BJ (cell line): ENCODE results near the gene USP3. TPM values are rescaled to one million over a fixed set of nuclear protein-coding genes. Genes with fewer than 3 reads are reported as not detected.

Experiments used
- CTCF ChIA-PET: fragments of 350-600 bp; formaldehyde crosslinking; extraction: SDS; loops from one replicate; lab custom pipeline; 2021; ENCODE audit warnings: antibody characterized with exemption, inconsistent platforms; lab: Yijun Ruan, JAX
- POLR2A ChIA-PET: fragments of 300-600 bp; sonication (Branson Sonifier 250); formaldehyde crosslinking; extraction: SDS; loops from one replicate; lab custom pipeline; 2021; ENCODE audit warnings: antibody characterized with exemption; lab: Charles Lee
- DNase-seq: peaks from one replicate; pipeline ENCODE4 v3.0.0-alpha.2; 2011; ENCODE audit warnings: low read depth
- H3K27me3 ChIP-seq: 2 replicates; pipeline ENCODE4 v1.6.0; 2011; ENCODE audit warnings: low read length; ENCODE audit not compliant: control insufficient read depth, insufficient read depth
- H3K36me3 ChIP-seq: 2 replicates; pipeline ENCODE4 v1.5.1; 2011; ENCODE audit warnings: low read length; ENCODE audit not compliant: control insufficient read depth, insufficient read depth
- H3K4me3 ChIP-seq: 2 replicates; pipeline ENCODE4 v1.5.1; 2011; ENCODE audit warnings: low read depth, mild to moderate bottlenecking, control low read depth, low read length
- CTCF ChIP-seq: IDR thresholded peaks from 2 replicates; pipeline ENCODE4 v1.5.1; 2011; ENCODE audit warnings: low read depth, mild to moderate bottlenecking, control low read depth, inconsistent platforms, low read length, moderate library complexity; ENCODE audit not compliant: insufficient read depth
- polyA plus RNA-seq: library from polyadenylated mRNA; depleted of rRNA; stranded (reverse); fragments of >200 nt; gene quantifications from 2 replicates; pipeline ENCODE4 v1.2.3, GENCODE V29; 2011

The USP3 gene
- polyA plus RNA-seq, 1 experiment: 13.3 TPM

- Histone ChIP-seq H3K36me3 (no peaks in the 10 kb centered on the region), H3K27me3 (no peaks in the 10 kb centered on the region), H3K4me3 (no peak overlapping the region)
- CTCF ChIA-PET: no interaction called here
- no peak for TF ChIP-seq CTCF
- DNase-seq: no peak
- POLR2A ChIA-PET: no interaction called here
Observed at GRCh38 chr15:63526401-63526800, 22.0 kb downstream of the USP3 start.

- CTCF ChIA-PET: interaction anchor here (0.6 kb wide), 1 partner anchor 22 kb away, joined by 3 read pairs; no protein-coding TSS in a partner anchor
- Histone ChIP-seq H3K4me3 (no peak overlapping the region), H3K36me3 (no peaks in the 10 kb centered on the region), H3K27me3 (no peaks in the 10 kb centered on the region)
- TF ChIP-seq CTCF: no peak
- POLR2A ChIA-PET: no interaction called here
- no peak for DNase-seq
Observed at GRCh38 chr15:63528138-63528659, 23.8 kb downstream of the USP3 start.

GRCh38 chr15:63530235-63530634 is 25.8 kb downstream of the USP3 start:
- no peaks in the 10 kb centered on the region for H3K27me3 ChIP-seq
- no peaks in the 10 kb centered on the region for H3K36me3 ChIP-seq
- TF ChIP-seq CTCF: no peak
- no peak overlapping the region for H3K4me3 ChIP-seq
- CTCF ChIA-PET: interaction anchor here (0.6 to 2.5 kb wide), 3 partner anchors 11 to 633 kb away, joined by 3 to 7 read pairs (median 6); no protein-coding TSS in a partner anchor
- POLR2A ChIA-PET: no interaction called here
- no peak for DNase-seq

- DNase-seq: no peak
- Histone ChIP-seq H3K27me3 (no peaks in the 10 kb centered on the region), H3K36me3 (no peaks in the 10 kb centered on the region), H3K4me3 (no peak overlapping the region)
- ChIA-PET CTCF (interaction anchor here (1.6 to 2.5 kb wide), 2 partner anchors 11 to 13 kb away, joined by 6 to 7 read pairs; no protein-coding TSS in a partner anchor), POLR2A (no interaction called here)
- TF ChIP-seq CTCF: no peak
Observed at GRCh38 chr15:63530752-63531299, 26.4 kb downstream of the USP3 start.

- no peak for DNase-seq
- no peaks in the 10 kb centered on the region for H3K36me3 ChIP-seq
- no peak overlapping the region for H3K4me3 ChIP-seq
- CTCF ChIA-PET: interaction anchor here (0.5 to 2.5 kb wide), 5 partner anchors 10 to 464 kb away, joined by 3 to 7 read pairs (median 3); no protein-coding TSS in a partner anchor
- no peaks in the 10 kb centered on the region for H3K27me3 ChIP-seq
- POLR2A ChIA-PET: no interaction called here
- TF ChIP-seq CTCF: peak; percentile 14; the same call in 1 of the 2 replicates
Observed at GRCh38 chr15:63531586-63531985, 27.2 kb downstream of the USP3 start.
